Measurements from ENCODE around the gene SARS2.
"Not testable (repeated sequence)": the region's sequence is repeated elsewhere in the genome, so short reads cannot be mapped to it uniquely, and the experiment has no call there.

Gene SARS2

GRCh38 chr19:38946229-38947010, 15.9 kb upstream of the SARS2 start:
- no peak for DNase-seq

- no peak for DNase-seq
Observed at GRCh38 chr19:38945562-38946228, 15.1 kb upstream of the SARS2 start.

- DNase-seq: no peak
Observed at GRCh38 chr19:38944981-38945506, 14.5 kb upstream of the SARS2 start.

- no peak for DNase-seq
Observed at GRCh38 chr19:38942471-38943181, 12.1 kb upstream of the SARS2 start.

- DNase-seq: no peak
Observed at GRCh38 chr19:38941979-38942378, 11.4 kb upstream of the SARS2 start.

- DNase-seq: not testable (repeated sequence)
Observed at GRCh38 chr19:38941466-38941865, 10.9 kb upstream of the SARS2 start.

GRCh38 chr19:38939957-38940356, 9.4 kb upstream of the SARS2 start:
- DNase-seq: no peak

- DNase-seq: no peak
Observed at GRCh38 chr19:38933544-38933943, 3.0 kb upstream of the SARS2 start.

- DNase-seq: peak; percentile 36
Observed at GRCh38 chr19:38932425-38933179, 2.0 kb upstream of the SARS2 start.

GRCh38 chr19:38931521-38931793, 894 bp upstream of the SARS2 start:
- no peak for DNase-seq

GRCh38 chr19:38930776-38931520, 385 bp upstream of the SARS2 start, which contains the start of gene MRPS12:
MRPS12 (plus strand) TSS chr19:38930944; CDS start chr19:38931295, 351 bp downstream.
- DNase-seq: peak; percentile 99

- DNase-seq: no peak
Observed at GRCh38 chr19:38928391-38929001, 2.1 kb downstream of the SARS2 start.

GRCh38 chr19:38924388-38924787, 6.2 kb downstream of the SARS2 start:
- DNase-seq: no peak

- DNase-seq: no peak
Observed at GRCh38 chr19:38922482-38922881, 8.1 kb downstream of the SARS2 start.

- no peak for DNase-seq
Observed at GRCh38 chr19:38921420-38922274, 8.9 kb downstream of the SARS2 start.

GRCh38 chr19:38920602-38921419, 9.8 kb downstream of the SARS2 start:
- no peak for DNase-seq

GRCh38 chr19:38919837-38920601, 10.5 kb downstream of the SARS2 start:
- DNase-seq: no peak

- DNase-seq: no peak
Observed at GRCh38 chr19:38918526-38918925, 12.0 kb downstream of the SARS2 start.
